GM19468 (cell line): ENCODE results near the gene PSORS1C1.

ENCODE experiments used
- ATAC-seq: cut with Tn5 transposase; IDR thresholded peaks from one replicate; pipeline ENCODE4 v1.9.1; 2021; ENCODE audit warnings: mild to moderate bottlenecking, moderate library complexity, moderate number of reproducible peaks; ENCODE audit not compliant: unreplicated experiment; ENCODE audit errors: extremely low read depth

Gene PSORS1C1

GRCh38 chr6:31092769-31093505, 21.7 kb upstream of the PSORS1C1 start:
- no peak for ATAC-seq

GRCh38 chr6:31094389-31094881, 20.2 kb upstream of the PSORS1C1 start:
- no peak for ATAC-seq

- ATAC-seq, result no peak
Observed at GRCh38 chr6:31096215-31096614, 18.4 kb upstream of the PSORS1C1 start.

- no peak for ATAC-seq
Observed at GRCh38 chr6:31096656-31097055, 17.9 kb upstream of the PSORS1C1 start.

- no peak for ATAC-seq
Observed at GRCh38 chr6:31098449-31098938, 16.1 kb upstream of the PSORS1C1 start.

- no peak for ATAC-seq
Observed at GRCh38 chr6:31103136-31103535, 11.5 kb upstream of the PSORS1C1 start.

GRCh38 chr6:31107052-31107451, 7.5 kb upstream of the PSORS1C1 start:
- ATAC-seq, result no peak

GRCh38 chr6:31110825-31111582, 3.6 kb upstream of the PSORS1C1 start:
- ATAC-seq, result no peak

GRCh38 chr6:31111712-31112111, 2.9 kb upstream of the PSORS1C1 start:
- ATAC-seq, result no peak

- ATAC-seq, result no peak
Observed at GRCh38 chr6:31112478-31112877, 2.1 kb upstream of the PSORS1C1 start, which contains the start of gene C6orf15. TSS of gene C6orf15 (minus strand) at chr6:31112575. CDS start at chr6:31112555, 20 bp downstream.

GRCh38 chr6:31113861-31114540, 599 bp upstream of the PSORS1C1 start:
- no peak for ATAC-seq

- ATAC-seq, result no peak
Observed at GRCh38 chr6:31114970-31115849, 610 bp downstream of the PSORS1C1 start.

GRCh38 chr6:31115941-31116560, 1.5 kb downstream of the PSORS1C1 start:
- no peak for ATAC-seq

GRCh38 chr6:31116661-31117385, 2.2 kb downstream of the PSORS1C1 start:
- no peak for ATAC-seq

GRCh38 chr6:31118178-31118577, 3.6 kb downstream of the PSORS1C1 start:
- ATAC-seq, result no peak

GRCh38 chr6:31120151-31120915, 5.7 kb downstream of the PSORS1C1 start, which contains the start of gene CDSN:
TSS of gene CDSN (minus strand) at chr6:31120446. CDS start at chr6:31120419, 27 bp downstream.
- ATAC-seq, result no peak

- no peak for ATAC-seq
Observed at GRCh38 chr6:31121131-31121790, 6.7 kb downstream of the PSORS1C1 start.
